NCI-H1436 treated with DMSO at 0.1 percent for 48 hours (cell line): Measurements from ENCODE around the gene MRPL10.

Experiments
- DNase-seq: peaks from one replicate; lab custom pipeline; 2025; lab: John Stamatoyannopoulos, UW

MRPL10 gene

GRCh38 chr17:47812146-47812920 lies 19.0 kb downstream of the MRPL10 start:
- DNase-seq = no peak

DNA sequence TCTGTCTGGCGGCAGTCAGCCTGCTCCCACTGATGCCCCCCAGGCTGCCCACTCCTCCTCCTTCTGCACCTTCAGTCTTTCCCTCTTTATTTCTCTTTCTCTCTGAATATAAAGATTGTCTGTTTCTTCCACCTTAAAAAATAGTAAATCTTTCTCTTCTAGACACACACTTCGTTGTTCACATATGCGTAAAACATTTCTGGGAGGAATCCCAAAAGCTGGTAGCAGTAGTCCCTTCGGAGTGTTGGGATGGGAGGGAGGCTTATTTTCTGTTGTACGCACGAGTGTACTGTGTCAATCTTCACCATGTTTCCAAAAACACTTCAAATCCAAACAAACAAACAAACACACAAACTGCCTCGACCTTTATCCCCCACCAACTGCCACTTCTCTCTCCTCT lies 19.6 kb downstream of the MRPL10 start:
- no peak for DNase-seq

DNA sequence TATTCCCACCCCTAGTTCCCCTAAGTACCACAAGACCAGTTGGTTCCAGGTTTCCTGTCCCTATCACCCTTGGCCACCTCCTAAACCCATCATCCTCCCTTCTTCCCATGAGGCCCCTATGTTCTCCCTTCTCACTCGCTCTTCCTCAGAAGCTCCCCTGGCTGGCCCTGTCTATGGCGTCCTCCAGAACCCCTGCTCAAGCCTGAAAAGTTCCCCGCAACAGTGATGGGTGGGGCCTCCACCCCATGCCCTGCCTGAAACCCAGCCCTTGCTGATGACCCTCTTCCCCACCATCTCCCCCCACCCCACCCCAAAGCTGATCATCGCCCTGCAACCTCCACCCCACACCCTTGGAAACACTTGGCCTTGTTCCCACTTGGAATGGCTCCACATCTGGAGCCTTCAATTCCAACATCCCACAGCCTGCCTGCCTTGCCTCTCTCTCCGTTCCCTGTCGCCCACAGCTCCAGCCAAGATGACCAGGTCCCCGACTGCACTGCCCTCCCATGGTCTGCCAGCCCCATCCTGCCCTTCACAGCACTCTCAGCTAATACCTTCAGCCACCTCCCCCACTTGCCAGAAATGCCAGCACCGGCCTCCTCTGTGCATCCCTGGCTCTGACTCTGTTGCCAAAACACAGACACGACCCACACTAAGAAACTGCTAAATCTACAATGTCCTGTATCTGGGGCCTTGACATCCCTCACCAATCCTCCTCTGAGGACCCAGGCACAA lies 20.3 kb downstream of the MRPL10 start:
- DNase-seq = no peak

DNA sequence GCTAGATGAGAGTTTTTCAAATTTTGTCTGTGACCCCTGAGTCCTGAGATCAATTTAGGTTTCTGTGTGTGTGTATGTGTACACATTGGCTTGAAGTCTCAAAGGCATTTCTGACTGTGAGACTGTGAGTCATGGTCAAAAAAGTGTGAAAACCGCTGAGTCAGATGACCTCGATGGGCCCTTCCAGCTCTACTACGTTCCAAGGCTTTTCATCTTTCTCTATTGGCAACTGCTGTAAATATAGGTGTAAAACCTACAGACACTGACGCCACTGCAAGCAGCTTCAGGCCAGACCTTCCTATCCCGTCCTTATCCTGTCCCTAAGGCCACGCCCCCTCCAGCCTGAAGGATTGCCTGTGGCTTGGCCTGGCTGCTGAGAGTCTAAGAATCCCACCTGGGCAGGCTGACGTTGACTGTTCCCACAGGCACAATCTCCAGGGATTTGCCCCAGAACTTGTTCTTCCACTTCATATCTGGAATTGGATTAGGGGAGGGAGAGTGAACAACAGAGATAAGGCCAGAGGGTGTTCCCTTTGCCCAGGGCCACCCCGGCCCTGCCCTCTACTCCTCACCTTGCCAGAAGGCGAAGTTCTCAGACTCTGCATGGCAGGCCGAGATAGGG lies 21.0 kb downstream of the MRPL10 start:
- no peak for DNase-seq

- DNase-seq = no peak
Measured at GRCh38 chr17:47808830-47809480, 22.4 kb downstream of the MRPL10 start.

DNA sequence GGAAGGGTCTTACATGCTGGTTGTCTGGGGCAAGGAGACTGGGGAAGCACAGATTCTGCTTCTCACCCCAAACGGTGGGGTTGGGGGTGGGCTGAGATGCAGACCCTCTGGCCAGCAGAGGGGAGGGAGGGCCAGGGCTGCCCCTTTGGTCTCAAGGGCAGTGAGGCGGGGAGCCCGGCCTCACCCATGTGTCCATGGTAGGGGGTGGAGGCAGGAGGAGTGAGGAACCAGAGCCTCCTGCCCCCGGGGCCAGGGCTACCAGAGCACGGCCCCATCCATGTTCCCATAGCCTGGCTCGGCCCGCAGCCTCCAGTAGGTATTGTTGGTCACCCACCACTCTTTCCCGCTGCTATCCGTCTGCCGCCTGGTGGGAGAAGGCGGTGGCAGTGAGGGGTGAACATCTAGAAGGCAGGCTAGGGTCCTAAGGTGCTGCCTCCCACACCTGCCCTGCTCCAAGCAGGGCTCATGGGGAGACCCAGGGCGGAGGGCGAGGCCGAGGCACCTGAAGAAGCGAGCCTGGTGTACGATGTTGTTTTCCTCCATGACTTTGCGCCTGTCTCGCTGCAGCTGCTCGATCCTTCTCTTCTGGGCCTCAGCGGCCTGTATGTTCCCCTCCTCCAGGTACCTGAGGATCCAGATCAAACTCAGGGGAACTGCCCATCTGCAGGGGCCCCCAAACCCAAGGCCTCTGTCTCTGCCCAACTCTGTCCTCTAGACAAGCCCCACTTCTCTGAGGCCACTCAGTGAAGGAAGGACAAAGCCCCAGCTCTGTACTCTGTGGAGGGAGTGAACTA lies 23.1 kb downstream of the MRPL10 start:
- DNase-seq = no peak

DNA sequence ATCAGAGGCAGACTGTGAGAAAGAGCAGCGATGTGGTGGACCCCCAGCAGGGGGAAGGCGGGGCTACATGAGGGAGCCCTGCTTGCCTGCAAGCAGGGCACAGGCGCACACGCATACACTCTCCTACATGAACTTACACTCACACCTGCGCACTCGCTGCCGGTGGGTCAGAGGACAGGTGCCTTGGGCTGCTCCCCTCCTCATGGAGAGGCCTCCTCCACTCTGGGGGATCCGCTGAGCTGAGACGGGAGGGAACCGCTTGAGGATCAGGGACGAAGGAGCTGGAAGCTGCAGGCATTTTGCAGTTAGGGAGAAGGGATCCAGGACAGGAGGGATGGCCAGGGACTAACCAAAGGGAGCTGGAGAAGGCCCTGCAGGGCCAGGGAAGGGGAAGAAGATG lies 23.9 kb downstream of the MRPL10 start:
- no peak for DNase-seq

GRCh38 chr17:47806913-47807255 lies 24.5 kb downstream of the MRPL10 start:
- no peak for DNase-seq

- no peak for DNase-seq
Measured at GRCh38 chr17:47806026-47806912, 25.1 kb downstream of the MRPL10 start.

DNA sequence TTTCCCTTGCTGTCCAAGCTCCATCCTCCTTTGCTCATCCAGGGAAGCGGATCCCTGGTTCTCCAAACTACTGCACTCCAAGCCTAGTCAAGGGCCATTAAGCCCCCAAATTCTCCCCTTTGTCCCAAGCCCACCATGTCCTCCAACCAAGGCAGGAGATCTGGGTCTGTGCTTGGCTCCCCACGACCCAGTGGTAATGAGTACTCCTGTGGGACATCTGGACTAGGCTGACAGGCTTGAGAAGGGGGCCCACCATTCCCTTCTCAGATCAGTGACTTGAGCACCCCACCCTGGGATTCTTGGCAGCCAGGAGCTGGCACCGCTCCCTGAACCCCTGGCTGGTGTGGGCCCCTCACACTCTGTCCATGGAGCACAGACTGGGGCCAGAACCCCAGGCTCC lies 26.9 kb downstream of the MRPL10 start:
- no peak for DNase-seq

DNA sequence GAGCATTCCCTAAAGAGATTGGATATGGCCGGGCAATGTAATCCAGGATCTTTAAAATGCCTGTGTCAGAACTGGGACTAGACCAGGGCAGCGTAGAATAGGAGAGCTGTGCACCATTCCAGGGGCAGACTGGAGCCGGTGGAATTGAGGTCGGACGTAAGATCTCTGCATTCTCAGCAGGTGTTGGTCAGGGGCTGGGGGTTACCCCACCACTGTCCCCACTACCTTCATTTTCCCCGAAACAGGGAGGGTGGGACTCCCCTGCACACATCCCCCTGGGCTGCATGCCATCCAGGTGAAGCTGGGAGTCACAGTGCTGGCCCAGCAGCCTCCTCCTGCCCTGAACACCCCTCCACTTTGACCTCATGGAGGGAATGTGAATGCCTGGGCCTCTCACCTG lies 27.6 kb downstream of the MRPL10 start:
- DNase-seq = no peak

DNA sequence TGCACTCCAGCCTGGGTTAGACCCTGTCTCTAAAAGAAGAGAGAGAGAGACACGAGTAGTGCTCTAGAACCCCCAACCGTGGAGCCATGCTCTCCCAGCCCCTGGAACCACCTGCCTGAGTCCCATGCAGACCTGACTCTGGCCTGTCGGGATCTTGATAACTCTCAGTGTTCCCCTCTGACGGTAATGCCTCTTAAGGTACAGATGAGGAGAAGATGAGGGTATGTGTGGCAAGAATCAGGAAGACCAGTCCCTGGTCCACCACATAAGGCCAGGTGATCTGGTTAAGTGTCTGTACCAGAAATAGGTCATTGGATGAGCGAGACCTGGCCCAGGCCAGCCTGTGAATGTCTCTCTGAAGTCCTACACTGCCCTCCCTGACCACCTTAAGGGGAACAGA lies 28.1 kb downstream of the MRPL10 start:
- DNase-seq = no peak

- DNase-seq = peak; percentile 17
Measured at GRCh38 chr17:47802341-47803022, 28.9 kb downstream of the MRPL10 start.

GRCh38 chr17:47801906-47802305 lies 29.4 kb downstream of the MRPL10 start:
- DNase-seq = no peak

DNA sequence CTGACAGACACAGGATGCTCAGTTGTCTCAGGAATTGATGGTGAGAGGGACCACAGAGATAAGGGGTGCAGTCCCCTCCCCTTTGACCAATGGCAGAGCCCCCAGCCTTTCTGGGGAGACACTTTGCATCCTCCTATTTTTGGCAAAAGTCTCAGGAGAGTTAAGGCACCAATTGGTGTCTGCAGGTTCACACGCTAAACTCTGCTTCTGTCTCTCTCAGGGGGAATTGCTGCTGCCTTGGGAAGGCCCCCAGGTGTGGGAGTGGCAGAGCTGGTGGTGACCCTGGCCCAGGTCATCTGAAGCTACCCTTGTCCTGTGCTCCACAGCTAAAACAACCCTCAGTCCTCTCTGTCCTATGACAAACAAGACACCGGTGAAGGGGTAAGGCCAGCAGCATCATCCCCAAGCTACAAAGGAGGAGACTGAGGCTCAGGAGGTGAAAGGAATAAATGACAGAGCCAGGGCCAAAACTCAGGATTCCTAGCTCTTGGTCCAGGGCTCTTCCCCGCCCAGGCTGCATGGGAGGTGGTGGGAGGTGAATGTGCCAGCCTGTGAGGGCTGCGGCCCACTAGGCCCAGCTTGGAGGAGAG lies 30.1 kb downstream of the MRPL10 start:
- no peak for DNase-seq

DNA sequence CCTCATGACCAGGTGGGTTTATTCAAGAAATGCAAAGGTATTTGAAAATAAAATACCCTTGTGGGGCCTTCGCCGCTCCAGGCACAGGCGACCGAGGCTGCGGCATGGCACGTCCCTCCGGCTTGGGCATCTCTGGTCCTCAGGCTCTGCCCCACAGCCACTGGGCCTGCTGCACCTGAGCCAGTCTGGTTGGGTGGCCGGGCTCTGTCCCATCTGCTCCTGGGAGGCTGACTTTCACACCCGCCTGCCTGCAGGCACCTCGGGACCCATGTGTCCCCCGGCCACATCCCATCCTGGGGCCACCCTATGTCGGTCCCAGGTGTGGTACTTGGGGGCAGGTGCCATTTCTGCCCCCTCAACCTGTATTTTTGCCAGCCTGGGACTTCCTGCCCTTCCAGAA lies 30.7 kb downstream of the MRPL10 start:
- DNase-seq = no peak

DNA sequence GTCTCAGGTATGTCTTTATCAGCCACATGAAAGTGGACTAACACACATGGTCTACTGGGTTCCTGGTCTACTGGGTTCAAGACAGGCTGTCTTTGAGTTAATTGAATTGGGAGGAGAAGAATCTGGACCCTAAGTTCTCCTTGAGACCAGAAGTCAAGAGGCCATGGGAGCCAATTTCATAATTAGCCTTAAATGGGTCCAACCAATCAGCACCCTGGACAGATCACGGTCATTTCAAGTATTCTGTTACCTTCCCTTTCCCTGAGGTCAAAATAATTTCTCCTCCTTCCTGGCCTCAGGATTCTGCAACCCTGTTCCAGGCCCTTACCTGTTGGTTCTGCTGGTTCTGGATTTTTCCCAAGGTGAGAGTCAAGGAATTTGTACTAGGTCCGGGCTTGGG lies 33.5 kb downstream of the MRPL10 start:
- DNase-seq = no peak

DNA sequence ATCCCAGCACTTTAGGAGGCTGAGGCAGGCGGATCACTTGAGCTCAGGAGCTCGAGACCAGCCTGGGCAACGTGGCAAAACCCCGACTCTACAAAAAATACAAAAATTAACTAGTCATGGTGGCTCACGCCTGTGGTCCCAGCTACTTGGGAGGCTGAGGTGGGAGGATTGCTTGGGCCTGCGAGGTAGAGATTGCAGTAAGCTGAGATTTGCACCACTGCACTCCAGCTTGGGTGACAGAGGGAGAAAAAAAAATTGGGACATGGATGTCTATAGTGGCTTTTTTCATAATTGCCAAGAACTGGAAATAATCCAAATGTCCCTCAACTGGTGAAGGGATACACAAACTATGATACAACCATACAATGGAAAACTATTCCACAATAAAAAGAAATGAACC lies 38.4 kb downstream of the MRPL10 start:
- DNase-seq = no peak

- no peak for DNase-seq
Measured at GRCh38 chr17:47792457-47792856, 38.9 kb downstream of the MRPL10 start.

- no peak for DNase-seq
Measured at GRCh38 chr17:47791025-47791424, 40.3 kb downstream of the MRPL10 start.
